ENCODE measurements around the gene C6orf47.

Gene C6orf47

GRCh38 chr6:31619805-31620585, 40.6 kb downstream of the C6orf47 start:
- Histone ChIP-seq H3K4me2 (peak overlapping the region; percentile 50), H3K27ac (peak overlapping the region; percentile 96), H3K36me3 (peaks cover 35% of the 10 kb centered on the region), H3K9me3 (no peaks in the 10 kb centered on the region), H3K4me3 (peak overlapping the region; percentile 98), H3K27me3 (no peaks in the 10 kb centered on the region), H4K20me1 (peaks cover 41% of the 10 kb centered on the region), H3K4me1 (peaks cover 37% of the 10 kb centered on the region), H3K9ac (peak overlapping the region; percentile 90)
- no peak for TF ChIP-seq Cebpa-rat (IDR thresholded peaks at IDR 0.05)

GRCh38 chr6:31617010-31617409, 43.6 kb downstream of the C6orf47 start:
- H3K9ac ChIP-seq = no peak overlapping the region
- no peak for TF ChIP-seq Cebpa-rat (IDR thresholded peaks at IDR 0.05)
- no peak overlapping the region for H3K4me2 ChIP-seq

GRCh38 chr6:31615748-31616147, 44.8 kb downstream of the C6orf47 start:
- Histone ChIP-seq H3K4me3 (no peak overlapping the region; the same call in 1 of the 2 replicates), H3K9me3 (no peaks in the 10 kb centered on the region), H3K27ac (peak overlapping the region; percentile 45), H4K20me1 (no peaks in the 10 kb centered on the region), H3K27me3 (no peaks in the 10 kb centered on the region), H3K36me3 (no peaks in the 10 kb centered on the region), H3K4me1 (peaks cover 26% of the 10 kb centered on the region), H3K4me2 (peak overlapping the region; percentile 72), H3K9ac (0 out of 2 replicates have a peak overlapping the region, but pooled peaks have one; percentile 29)
- no peak for TF ChIP-seq Cebpa-rat (IDR thresholded peaks at IDR 0.05)

More at GRCh38 chr6:31617010-31617409, 43.6 kb downstream of the C6orf47 start:
- Histone ChIP-seq H3K4me1 (peaks cover 32% of the 10 kb centered on the region), H3K4me3 (no peak overlapping the region), H3K27me3 (no peaks in the 10 kb centered on the region), H3K36me3 (peaks cover 5% of the 10 kb centered on the region; the same call in 1 of the 2 replicates), H3K9me3 (no peaks in the 10 kb centered on the region), H4K20me1 (peaks cover 11% of the 10 kb centered on the region), H3K27ac (no peak overlapping the region)

GRCh38 chr6:31614684-31615578, 45.6 kb downstream of the C6orf47 start, which contains the start of gene AIF1:
Gene AIF1 (plus strand): TSS chr6:31615234. CDS start chr6:31615330, 96 bp downstream.
- peak within 1 kb of the TSS; percentile 72 for H3K4me2 ChIP-seq

GRCh38 chr6:31614075-31614619, 46.4 kb downstream of the C6orf47 start:
- no peak overlapping the region for H3K9ac ChIP-seq
- 0 out of 2 replicates have a peak overlapping the region, but pooled peaks have one; percentile 72 for H3K4me2 ChIP-seq
- peaks cover 26% of the 10 kb centered on the region for H3K4me1 ChIP-seq
- H3K27ac ChIP-seq = no peak overlapping the region
- no peak for TF ChIP-seq Cebpa-rat (IDR thresholded peaks at IDR 0.05)
- no peaks in the 10 kb centered on the region for H3K9me3 ChIP-seq
- H3K27me3 ChIP-seq = no peaks in the 10 kb centered on the region
- no peak overlapping the region for H3K4me3 ChIP-seq
- no peaks in the 10 kb centered on the region for H3K36me3 ChIP-seq
- no peaks in the 10 kb centered on the region for H4K20me1 ChIP-seq

More at GRCh38 chr6:31614684-31615578, 45.6 kb downstream of the C6orf47 start, which contains the start of gene AIF1:
- H3K4me1 ChIP-seq = peaks cover 26% of the 10 kb centered on the region
- H3K4me3 ChIP-seq = no peak within 1 kb of the TSS; the same call in 1 of the 2 replicates
- H3K27me3 ChIP-seq = no peaks in the 10 kb centered on the region
- H3K9me3 ChIP-seq = no peaks in the 10 kb centered on the region
- H3K27ac ChIP-seq = peak within 1 kb of the TSS; percentile 45
- no peak for TF ChIP-seq Cebpa-rat (IDR thresholded peaks at IDR 0.05)
- H3K36me3 ChIP-seq = no peaks in the 10 kb centered on the region
- H4K20me1 ChIP-seq = no peaks in the 10 kb centered on the region
- 0 out of 2 replicates have a peak within 1 kb of the TSS, but pooled peaks have one; percentile 29 for H3K9ac ChIP-seq

GRCh38 chr6:31610968-31611367, 49.6 kb downstream of the C6orf47 start:
- no peak overlapping the region for H3K27ac ChIP-seq
- no peaks in the 10 kb centered on the region for H3K9me3 ChIP-seq
- H3K4me3 ChIP-seq = no peak overlapping the region
- no peak overlapping the region for H3K4me2 ChIP-seq
- no peaks in the 10 kb centered on the region for H3K36me3 ChIP-seq
- peaks cover 28% of the 10 kb centered on the region for H3K4me1 ChIP-seq
- no peak for TF ChIP-seq Cebpa-rat (IDR thresholded peaks at IDR 0.05)
- H3K27me3 ChIP-seq = no peaks in the 10 kb centered on the region
- H4K20me1 ChIP-seq = no peaks in the 10 kb centered on the region
- no peak overlapping the region for H3K9ac ChIP-seq

- Histone ChIP-seq H3K4me3 (no peak overlapping the region), H3K27ac (no peak overlapping the region), H3K4me2 (no peak overlapping the region), H3K9me3 (no peaks in the 10 kb centered on the region), H3K4me1 (peaks cover 16% of the 10 kb centered on the region), H3K27me3 (no peaks in the 10 kb centered on the region), H4K20me1 (no peaks in the 10 kb centered on the region), H3K36me3 (no peaks in the 10 kb centered on the region), H3K9ac (no peak overlapping the region)
- TF ChIP-seq Cebpa-rat (IDR thresholded peaks at IDR 0.05) = no peak
Observed at GRCh38 chr6:31609519-31610406, 50.8 kb downstream of the C6orf47 start.

All from BLaER1 (cell line).